CD4-positive, alpha-beta memory T cell (primary cell): ENCODE measurements around the gene ANLN. TPM values are rescaled to one million over a fixed set of nuclear protein-coding genes. Genes with fewer than 3 reads are reported as not detected.
A peak's percentile ranks its signal among the peaks of the same experiment; 100 is the strongest.

Source experiments
- CTCF ChIA-PET: fragments of 350-600 bp; sonication (Branson Sonifier 250); formaldehyde crosslinking; loops from one replicate; lab custom pipeline; 2021; ENCODE audit warnings: inconsistent platforms; ENCODE audit not compliant: partially characterized antibody; lab: Charles Lee
- POLR2A ChIA-PET: fragments of 350-600 bp; sonication (Branson Sonifier 250); formaldehyde crosslinking; loops from one replicate; lab custom pipeline; 2021; ENCODE audit not compliant: partially characterized antibody; lab: Charles Lee
- DNase-seq, 5 donors: peaks; one replicate each; pipeline versions ENCODE4 v3.0.0 to v3.0.0-alpha.2; 2020 to 2022; ENCODE audit warnings: mixed read lengths in 1 of 5
- H3K27ac ChIP-seq: one replicate; pipeline ENCODE4 v1.7.0; 2013; ENCODE audit warnings: low read depth, low read length
- H3K27me3 ChIP-seq: 2 replicates; pipeline ENCODE4 v1.7.0; 2013; ENCODE audit warnings: mild to moderate bottlenecking, low read length, moderate library complexity; ENCODE audit not compliant: insufficient read depth
- H3K36me3 ChIP-seq: 2 replicates; pipeline ENCODE4 v1.7.0; 2013; ENCODE audit warnings: mild to moderate bottlenecking, low read length, moderate library complexity; ENCODE audit not compliant: insufficient read depth
- H3K4me1 ChIP-seq: 2 replicates; pipeline ENCODE4 v1.7.0; 2013; ENCODE audit warnings: mild to moderate bottlenecking, low read length, moderate library complexity; ENCODE audit not compliant: insufficient read depth
- H3K4me3 ChIP-seq, 2 donors: one replicate each; pipeline ENCODE4 v1.7.0; 2013; ENCODE audit warnings: low read length in 2 of 2, mild to moderate bottlenecking in 1 of 2
- H3K9me3 ChIP-seq, 2 donors: one replicate each; pipeline ENCODE4 v1.7.0; 2013; ENCODE audit warnings: low read length in 2 of 2, control low read depth in 1 of 2; ENCODE audit not compliant: control insufficient read depth in 1 of 2
- H3K27ac Mint-ChIP-seq, 7 donors: one replicate each; pipeline ENCODE4 v1.8.0; 2020 to 2021; ENCODE audit warnings: mixed read lengths in 7 of 7, mild to moderate bottlenecking in 6 of 7, inconsistent platforms in 3 of 7, moderate library complexity in 3 of 7
- H3K27me3 Mint-ChIP-seq, 2 donors: one replicate each; pipeline ENCODE4 v1.8.0; 2020 to 2021; ENCODE audit warnings: mixed read lengths in 2 of 2
- H3K36me3 Mint-ChIP-seq, 2 donors: one replicate each; pipeline ENCODE4 v1.8.0; 2020 to 2021; ENCODE audit warnings: mixed read lengths in 2 of 2, inconsistent platforms in 1 of 2, mild to moderate bottlenecking in 1 of 2
- H3K4me1 Mint-ChIP-seq, 4 donors: one replicate each; pipeline ENCODE4 v1.8.0; 2020 to 2021; ENCODE audit warnings: mixed read lengths in 4 of 4, mild to moderate bottlenecking in 1 of 4
- H3K4me3 Mint-ChIP-seq, 8 donors: one replicate each; pipeline ENCODE4 v1.8.0; 2020 to 2021; ENCODE audit warnings: mixed read lengths in 8 of 8, mild to moderate bottlenecking in 7 of 8, moderate library complexity in 6 of 8, inconsistent platforms in 3 of 8
- H3K9me3 Mint-ChIP-seq, 8 donors: one replicate each; pipeline ENCODE4 v1.8.0; 2020 to 2021; ENCODE audit warnings: mixed read lengths in 8 of 8, mild to moderate bottlenecking in 5 of 8, inconsistent platforms in 3 of 8, moderate library complexity in 1 of 8
- intact Hi-C: fragments of 100-400 bp; cut with micrococcal nuclease; formaldehyde crosslinking; loops from one replicate; pipeline ENCODE4 v1.15.1; 2023
- polyA plus RNA-seq, 2 donors: library from polyadenylated mRNA; unstranded; fragments of 300-500 nt; fragmentation: Illumina TruSeq; gene quantifications; one replicate each; pipeline ENCODE4 v1.2.3, GENCODE V29; 2021
- total RNA-seq, 2 experiments: library from RNA; stranded (reverse); gene quantifications; one replicate each; pipeline ENCODE4 v1.2.3, GENCODE V29; 2021

ANLN gene
- total and polyA plus RNA-seq, 4 experiments from 2014 or later = 0.23 TPM; not detected in 3

DNA sequence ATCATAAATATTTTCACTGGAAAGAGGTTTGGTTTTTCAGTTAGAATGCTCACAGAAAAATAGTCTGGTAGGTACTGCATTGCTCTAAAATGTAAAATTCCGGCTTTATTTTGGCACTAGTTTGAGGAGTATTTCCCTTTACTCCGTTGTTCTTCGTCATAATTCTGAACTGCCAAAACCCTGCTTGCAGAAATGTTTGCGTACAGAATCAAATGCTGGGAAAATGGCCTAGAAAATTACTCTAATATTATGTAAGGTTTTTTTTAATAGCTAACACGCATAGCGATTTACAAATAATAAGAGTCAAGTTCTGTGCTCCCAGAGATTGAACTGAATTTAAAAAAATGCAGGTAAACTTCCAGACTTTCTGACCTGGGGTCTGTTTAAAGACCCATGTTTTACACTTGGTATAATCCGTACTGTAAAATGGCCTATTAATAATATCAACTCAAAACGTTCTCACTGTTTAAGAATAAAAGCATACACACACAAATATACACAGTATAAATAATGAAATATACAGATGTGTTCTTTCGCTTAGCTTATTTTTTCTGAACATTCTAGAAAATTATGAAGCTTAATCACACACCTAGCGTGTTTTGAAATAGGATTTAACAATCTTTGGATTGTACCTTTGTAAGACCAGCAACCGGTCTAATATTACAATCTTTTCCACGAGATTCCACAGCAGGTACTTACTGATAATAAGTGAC, 23.5 kb upstream of the ANLN start:
- Histone ChIP-seq H3K9me3 (no peaks in the 10 kb centered on the region), H3K4me3 (peak overlapping the region; percentile 24 to 100), H3K4me1 (peaks cover 11% of the 10 kb centered on the region), H3K36me3 (no peaks in the 10 kb centered on the region), H3K27ac (peak overlapping the region; percentile 73), H3K27me3 (peaks cover 6% of the 10 kb centered on the region)
- H3K36me3 Mint-ChIP-seq = peaks cover 0 to 1% of the 10 kb centered on the region in 2 donors
- intact Hi-C loops = loop anchor here (5.0 to 10.0 kb wide), 4 partner anchors 121 to 1329 kb away; partner anchors contain the start of genes DPY19L1, EEPD1 and HERPUD2
- H3K4me3 Mint-ChIP-seq = peak overlapping the region; percentile 74 to 93 (median 86)
- H3K4me1 Mint-ChIP-seq = peaks cover 0 to 12% (median 5%) of the 10 kb centered on the region in 4 donors
- ChIA-PET POLR2A (interaction anchor here (1.4 to 2.6 kb wide), 5 partner anchors 12 to 671 kb away, joined by 3 to 19 read pairs (median 4); partner anchors contain the start of genes ANLN and HERPUD2), CTCF (interaction anchor here (0.6 to 2.9 kb wide), 18 partner anchors 9 to 458 kb away, joined by 3 to 24 read pairs (median 6); partner anchors contain the start of gene ANLN)
- peak overlapping the region; percentile 40 to 95 (median 87) for H3K27ac Mint-ChIP-seq
- no peak for DNase-seq
- H3K9me3 Mint-ChIP-seq = no peaks in the 10 kb centered on the region
- peaks cover 5 to 8% of the 10 kb centered on the region in 2 donors for H3K27me3 Mint-ChIP-seq

DNA sequence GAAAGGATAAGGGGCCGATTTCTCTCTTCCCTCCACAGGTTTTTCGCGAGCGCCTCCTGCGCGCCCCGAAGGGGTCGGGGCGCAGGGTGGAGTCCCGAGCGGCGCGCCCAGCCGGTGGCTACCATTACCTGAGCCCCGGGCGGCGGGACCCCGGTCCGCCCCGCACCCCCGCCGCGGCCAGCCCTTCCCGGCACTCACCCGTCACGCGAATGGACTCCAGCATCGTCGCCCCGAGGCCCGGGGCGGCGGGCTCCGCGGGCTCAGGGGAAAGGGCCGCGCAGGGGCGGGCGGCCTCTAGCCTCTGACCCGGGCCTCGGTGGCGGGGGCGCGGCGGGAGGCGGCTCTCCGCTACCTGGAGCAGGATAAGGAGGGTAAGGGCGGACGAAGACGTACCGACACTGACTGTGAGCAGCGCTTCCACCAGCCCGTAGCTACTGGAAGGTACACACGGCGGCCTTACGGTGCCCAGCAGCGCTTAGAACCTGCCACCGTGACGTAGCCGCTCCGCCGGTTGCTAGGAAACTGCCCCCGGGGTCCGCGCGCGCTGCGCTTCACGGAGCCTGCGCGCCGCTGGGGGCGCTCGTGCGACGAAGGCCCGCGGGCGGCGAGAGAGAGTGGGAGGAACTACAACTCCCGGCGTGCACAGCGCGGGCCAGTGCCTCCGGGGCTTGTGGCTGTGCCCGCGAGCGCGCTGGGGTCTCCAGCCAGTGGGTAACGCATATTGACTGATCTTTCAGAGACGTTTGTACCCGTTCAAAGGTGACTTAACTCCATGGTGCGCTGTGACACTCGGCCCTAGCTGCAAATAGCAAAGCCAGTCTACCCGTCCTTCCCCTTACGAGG, 22.7 kb upstream of the ANLN start:
- ChIA-PET CTCF (interaction anchor here (0.7 to 2.9 kb wide), 23 partner anchors 10 to 815 kb away, joined by 3 to 24 read pairs (median 5); partner anchors contain the start of genes ANLN and HERPUD2), POLR2A (interaction anchor here (0.6 to 2.6 kb wide), 7 partner anchors 11 to 672 kb away, joined by 3 to 19 read pairs (median 3); partner anchors contain the start of genes ANLN and HERPUD2)
- Histone ChIP-seq H3K27ac (peak overlapping the region; percentile 73), H3K36me3 (no peaks in the 10 kb centered on the region), H3K4me1 (peaks cover 11% of the 10 kb centered on the region), H3K4me3 (peak overlapping the region; percentile 67 to 100), H3K27me3 (peaks cover 6% of the 10 kb centered on the region), H3K9me3 (no peaks in the 10 kb centered on the region)
- peaks cover 0 to 12% (median 5%) of the 10 kb centered on the region in 4 donors for H3K4me1 Mint-ChIP-seq
- peak overlapping the region; percentile 77 to 96 (median 91) for H3K27ac Mint-ChIP-seq
- no peaks in the 10 kb centered on the region for H3K9me3 Mint-ChIP-seq
- DNase-seq = peak; percentile 90 to 93 (median 92)
- H3K27me3 Mint-ChIP-seq = peaks cover 8 to 9% of the 10 kb centered on the region in 2 donors
- intact Hi-C loops = loop anchor here (1.0 to 10.0 kb wide), 5 partner anchors 22 to 1330 kb away; partner anchors contain the start of genes ANLN, DPY19L1, EEPD1 and HERPUD2
- H3K4me3 Mint-ChIP-seq = peak overlapping the region; percentile 92 to 95 (median 94)
- peaks cover 0 to 1% of the 10 kb centered on the region in 2 donors for H3K36me3 Mint-ChIP-seq

DNA sequence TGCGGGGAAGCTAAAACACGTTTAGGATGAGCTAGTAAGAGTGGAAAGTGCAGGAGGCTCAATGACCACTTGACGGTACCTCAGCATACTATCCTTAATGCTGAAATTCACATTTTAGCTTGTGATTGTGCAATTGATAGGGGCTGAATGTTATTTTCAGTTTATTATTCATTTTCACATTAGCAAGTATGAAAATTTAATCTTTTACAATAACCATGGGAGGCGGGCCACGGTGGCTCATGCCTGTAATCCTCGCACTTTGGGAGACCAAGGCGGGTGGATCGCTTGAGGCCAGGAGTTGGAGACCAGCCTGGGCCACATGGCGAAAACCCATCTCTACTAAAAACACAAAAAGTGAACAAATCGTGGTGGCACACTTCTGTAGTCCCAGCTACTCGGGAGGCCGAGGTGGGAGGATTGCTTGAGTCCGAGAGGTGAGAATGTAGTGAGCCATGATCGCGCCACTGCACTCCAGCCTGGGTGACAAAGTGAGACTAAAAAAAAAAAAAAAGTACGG, 22.0 kb upstream of the ANLN start:
- ChIA-PET CTCF (interaction anchor here (0.7 to 2.9 kb wide), 19 partner anchors 10 to 815 kb away, joined by 3 to 24 read pairs (median 5); partner anchors contain the start of genes ANLN and HERPUD2), POLR2A (interaction anchor here (0.6 to 2.6 kb wide), 6 partner anchors 11 to 672 kb away, joined by 3 to 19 read pairs (median 4); partner anchors contain the start of genes ANLN and HERPUD2)
- H3K27me3 Mint-ChIP-seq = peaks cover 7 to 9% of the 10 kb centered on the region in 2 donors
- Histone ChIP-seq H3K27ac (no peak overlapping the region), H3K4me1 (peaks cover 11% of the 10 kb centered on the region), H3K36me3 (no peaks in the 10 kb centered on the region), H3K4me3 (peak overlapping the region; percentile 67 to 100), H3K27me3 (peaks cover 6% of the 10 kb centered on the region), H3K9me3 (no peaks in the 10 kb centered on the region)
- intact Hi-C loops = loop anchor here (1.0 to 10.0 kb wide), 5 partner anchors 22 to 1330 kb away; partner anchors contain the start of genes ANLN, DPY19L1, EEPD1 and HERPUD2
- H3K4me1 Mint-ChIP-seq = peaks cover 0 to 12% (median 5%) of the 10 kb centered on the region in 4 donors
- peaks cover 0 to 1% of the 10 kb centered on the region in 2 donors for H3K36me3 Mint-ChIP-seq
- H3K4me3 Mint-ChIP-seq = peak overlapping the region; percentile 92 to 95 (median 94)
- DNase-seq = no peak
- no peaks in the 10 kb centered on the region for H3K9me3 Mint-ChIP-seq
- peak overlapping the region in 6 of 7 donors; percentile 74 to 96 (median 83) for H3K27ac Mint-ChIP-seq

DNA sequence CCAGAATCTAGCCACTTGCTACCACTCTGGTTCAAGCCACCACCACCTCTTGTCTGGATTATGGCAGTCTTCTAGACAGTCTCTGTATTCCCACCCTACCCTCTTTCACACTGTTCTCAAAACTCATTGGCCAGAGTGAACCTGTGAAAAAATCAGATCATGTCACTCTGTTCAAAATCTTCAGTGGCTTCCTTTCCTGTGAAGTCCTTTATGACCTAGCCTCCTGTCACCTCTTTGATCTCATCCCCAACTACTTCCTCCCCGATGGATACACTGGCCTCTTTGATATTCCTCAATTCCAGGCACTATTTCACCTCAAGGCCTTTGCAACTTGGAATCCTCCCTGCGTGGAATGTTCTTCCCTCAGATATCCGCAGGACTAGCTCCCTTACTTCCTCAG, 21.2 kb upstream of the ANLN start:
- Mint-ChIP-seq H3K27ac (peak overlapping the region in 1 of 7 donors; percentile 79), H3K36me3 (peaks cover 0 to 1% of the 10 kb centered on the region in 2 donors), H3K9me3 (no peaks in the 10 kb centered on the region), H3K27me3 (peaks cover 8 to 9% of the 10 kb centered on the region in 2 donors), H3K4me3 (peak overlapping the region in 7 of 8 donors; percentile 15 to 84 (median 52)), H3K4me1 (peaks cover 0 to 12% (median 5%) of the 10 kb centered on the region in 4 donors)
- CTCF ChIA-PET = interaction anchor here (1.1 to 2.9 kb wide), 2 partner anchors 20 to 24 kb away, joined by 3 to 20 read pairs; no protein-coding TSS in a partner anchor
- Histone ChIP-seq H3K4me1 (peaks cover 11% of the 10 kb centered on the region), H3K27me3 (peaks cover 6% of the 10 kb centered on the region), H3K36me3 (no peaks in the 10 kb centered on the region), H3K9me3 (no peaks in the 10 kb centered on the region), H3K4me3 (no peak overlapping the region), H3K27ac (no peak overlapping the region)
- no peak for DNase-seq
- POLR2A ChIA-PET = interaction anchor here (0.8 to 2.6 kb wide), 3 partner anchors 10 to 21 kb away, joined by 5 to 19 read pairs (median 16); partner anchors contain the start of gene ANLN
- intact Hi-C loops = loop anchor here (5.0 to 10.0 kb wide), 4 partner anchors 119 to 1331 kb away; partner anchors contain the start of genes DPY19L1, EEPD1 and HERPUD2

DNA sequence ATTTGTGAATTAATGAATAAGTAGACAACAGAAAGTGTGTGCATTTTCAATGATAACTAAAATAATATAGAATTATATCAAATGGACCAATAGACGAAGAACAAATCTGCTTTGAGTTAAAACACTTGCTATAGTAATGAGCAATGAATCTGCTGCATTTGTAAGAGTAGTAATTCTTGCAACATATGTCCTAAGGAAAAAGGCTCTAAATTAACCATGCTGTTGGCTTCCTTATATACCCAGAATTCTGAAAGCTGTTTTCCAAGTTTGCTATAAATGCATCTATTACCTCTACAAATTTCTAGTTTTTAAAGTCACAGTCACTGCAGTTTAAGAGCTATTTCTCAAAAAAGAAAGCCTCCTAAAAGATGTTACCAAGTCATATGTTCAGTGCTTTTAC, 20.5 kb upstream of the ANLN start:
- H3K27me3 Mint-ChIP-seq = peaks cover 8 to 9% of the 10 kb centered on the region in 2 donors
- POLR2A ChIA-PET = interaction anchor here (0.8 kb wide), 1 partner anchor 20 kb away, joined by 5 read pairs; no protein-coding TSS in a partner anchor
- intact Hi-C loops = loop anchor here (5.0 to 10.0 kb wide), 4 partner anchors 118 to 1332 kb away; partner anchors contain the start of genes DPY19L1, EEPD1 and HERPUD2
- no peak overlapping the region for H3K27ac Mint-ChIP-seq
- peaks cover 0 to 12% (median 5%) of the 10 kb centered on the region in 4 donors for H3K4me1 Mint-ChIP-seq
- Histone ChIP-seq H3K4me3 (no peak overlapping the region), H3K9me3 (no peaks in the 10 kb centered on the region), H3K36me3 (no peaks in the 10 kb centered on the region), H3K4me1 (peaks cover 11% of the 10 kb centered on the region), H3K27ac (no peak overlapping the region), H3K27me3 (peaks cover 6% of the 10 kb centered on the region)
- no peaks in the 10 kb centered on the region for H3K9me3 Mint-ChIP-seq
- H3K4me3 Mint-ChIP-seq = no peak overlapping the region
- CTCF ChIA-PET = interaction anchor here (0.7 to 1.1 kb wide), 2 partner anchors 19 to 813 kb away, joined by 3 read pairs; no protein-coding TSS in a partner anchor
- H3K36me3 Mint-ChIP-seq = peaks cover 0 to 1% of the 10 kb centered on the region in 2 donors
- no peak for DNase-seq

DNA sequence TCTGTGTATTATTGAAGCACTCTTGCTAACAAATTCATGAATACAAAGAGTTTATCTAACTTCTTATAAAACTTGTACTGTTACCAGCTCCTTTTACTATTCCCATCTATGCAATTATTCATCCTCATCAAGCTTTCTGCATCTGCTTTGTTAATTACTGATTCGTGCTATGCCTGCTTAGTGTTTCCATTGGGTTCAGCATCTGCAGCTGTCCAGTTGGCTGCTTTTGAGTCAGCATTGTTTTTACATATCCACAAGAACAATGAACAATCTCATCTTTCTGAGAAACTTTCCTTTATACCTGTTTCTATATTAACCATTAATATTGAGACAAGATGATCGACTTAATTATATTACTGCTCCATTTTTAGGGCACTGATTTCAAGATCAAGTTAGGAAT, 19.6 kb upstream of the ANLN start:
- Histone ChIP-seq H3K36me3 (no peaks in the 10 kb centered on the region), H3K9me3 (no peaks in the 10 kb centered on the region), H3K4me1 (peaks cover 11% of the 10 kb centered on the region), H3K27ac (no peak overlapping the region), H3K27me3 (peaks cover 6% of the 10 kb centered on the region), H3K4me3 (no peak overlapping the region)
- CTCF ChIA-PET = no interaction called here
- H3K27me3 Mint-ChIP-seq = peaks cover 8 to 9% of the 10 kb centered on the region in 2 donors
- intact Hi-C loops = no loop called here
- no peaks in the 10 kb centered on the region for H3K9me3 Mint-ChIP-seq
- H3K4me3 Mint-ChIP-seq = no peak overlapping the region
- H3K27ac Mint-ChIP-seq = no peak overlapping the region
- POLR2A ChIA-PET = no interaction called here
- no peak for DNase-seq
- H3K36me3 Mint-ChIP-seq = peaks cover 0 to 1% of the 10 kb centered on the region in 2 donors
- peaks cover 0 to 12% (median 5%) of the 10 kb centered on the region in 4 donors for H3K4me1 Mint-ChIP-seq
